CD4-positive, alpha-beta T cell (primary cell): ENCODE measurements around the gene REXO2. TPM values are rescaled to one million over a fixed set of nuclear protein-coding genes. Genes with fewer than 3 reads are reported as not detected.

Source experiments
- ATAC-seq: fragments of 200-7000 bp; cut with Tn5 transposase; one replicate; pipeline ENCODE4 v1.10.0; 2022; ENCODE audit warnings: mild to moderate bottlenecking; ENCODE audit not compliant: poor library complexity
- CTCF ChIA-PET: fragments of 350-600 bp; sonication (Branson Sonifier 250); formaldehyde crosslinking; loops from one replicate; lab custom pipeline; 2021; ENCODE audit warnings: antibody characterized with exemption, inconsistent platforms; lab: Charles Lee
- POLR2A ChIA-PET: fragments of 350-600 bp; sonication (Branson Sonifier 250); formaldehyde crosslinking; loops from one replicate; lab custom pipeline; 2021; ENCODE audit warnings: antibody characterized with exemption, inconsistent platforms; lab: Charles Lee
- DNase-seq, 14 experiments: peaks; one replicate each; pipeline ENCODE4 v3.0.0-alpha.2; 2013 to 2020; ENCODE audit warnings: mixed read lengths in 2 of 14
- H3K27ac ChIP-seq, 2 donors: one replicate each; pipeline versions ENCODE4 v1.5.1 to v1.7.0; 2013; ENCODE audit warnings: low read length in 2 of 2, low read depth in 1 of 2, mild to moderate bottlenecking in 1 of 2
- H3K27me3 ChIP-seq, 2 experiments: 1 replicate in 1 of 2; 2 replicates in 1 of 2; pipeline versions ENCODE4 v1.6.1 to v1.7.0; 2013; ENCODE audit warnings: low read length in 2 of 2, control low read depth in 1 of 2, mild to moderate bottlenecking in 1 of 2, moderate library complexity in 1 of 2; ENCODE audit not compliant: insufficient read depth in 2 of 2, control insufficient read depth in 1 of 2
- H3K36me3 ChIP-seq: one replicate; pipeline ENCODE4 v1.6.1; 2013; ENCODE audit warnings: low read length, control low read depth; ENCODE audit not compliant: insufficient read depth
- H3K4me1 ChIP-seq: one replicate; pipeline ENCODE4 v1.6.1; 2013; ENCODE audit warnings: low read length, control low read depth; ENCODE audit not compliant: insufficient read depth
- H3K4me3 ChIP-seq: one replicate; pipeline ENCODE4 v1.5.1; 2013; ENCODE audit warnings: mild to moderate bottlenecking, low read length, moderate library complexity
- H3K9me3 ChIP-seq, 2 experiments: 1 replicate in 1 of 2; 2 replicates in 1 of 2; pipeline versions ENCODE4 v1.6.1 to v1.7.0; 2013; ENCODE audit warnings: low read length in 2 of 2, mild to moderate bottlenecking in 2 of 2, control low read depth in 1 of 2, moderate library complexity in 1 of 2; ENCODE audit not compliant: control insufficient read depth in 1 of 2, insufficient read depth in 1 of 2
- H3K27ac Mint-ChIP-seq: one replicate; pipeline ENCODE4 v1.8.0; 2020; ENCODE audit warnings: mixed read lengths
- H3K27me3 Mint-ChIP-seq: one replicate; pipeline ENCODE4 v1.8.0; 2021; ENCODE audit warnings: mixed read lengths
- H3K36me3 Mint-ChIP-seq: one replicate; pipeline ENCODE4 v1.8.0; 2021; ENCODE audit warnings: low read depth, mixed read lengths
- H3K4me1 Mint-ChIP-seq: one replicate; pipeline ENCODE4 v1.8.0; 2021; ENCODE audit warnings: low read depth, mixed read lengths
- H3K4me3 Mint-ChIP-seq: one replicate; pipeline ENCODE4 v1.8.0; 2020; ENCODE audit warnings: mild to moderate bottlenecking, mixed read lengths
- H3K9me3 Mint-ChIP-seq: one replicate; pipeline ENCODE4 v1.8.0; 2020; ENCODE audit warnings: mixed read lengths
- CTCF ChIP-seq: fragments of 200-600 bp; IDR thresholded peaks from one replicate; pipeline ENCODE4 v1.8.0; 2022; ENCODE audit warnings: antibody characterized with exemption, mild to moderate bottlenecking
- intact Hi-C, 2 experiments: fragments of 100-400 bp; cut with DNase I in 1 of 2; cut with micrococcal nuclease in 1 of 2; formaldehyde crosslinking; loops; one replicate each; pipeline versions ENCODE4 v1.15.1 to v1.9.0; 2023 to 2025; cut with DNase I, micrococcal nuclease
- total RNA-seq, 174 experiments: library from RNA in 2 of 174; stranded (reverse) in 2 of 174; gene quantifications; one replicate each; pipeline ENCODE4 v1.2.3 and lab custom pipeline; 2021 to 2026

Gene REXO2
- total RNA-seq, 2 experiments from 2014 or later: 17.3 to 20.6 TPM

GRCh38 chr11:114499756-114500155, 60.5 kb downstream of the REXO2 start:
- Histone ChIP-seq H3K27me3 (peaks cover 0 to 8% of the 10 kb centered on the region in 2 experiments), H3K9me3 (peaks cover 0 to 8% of the 10 kb centered on the region in 2 experiments), H3K27ac (no peak overlapping the region), H3K36me3 (no peaks in the 10 kb centered on the region), H3K4me1 (no peaks in the 10 kb centered on the region), H3K4me3 (no peak overlapping the region)
- ATAC-seq (no peak), DNase-seq (no peak)
- H3K4me1 Mint-ChIP-seq: no peaks in the 10 kb centered on the region
- no peak for TF ChIP-seq CTCF
- H3K9me3 Mint-ChIP-seq: no peaks in the 10 kb centered on the region
- H3K4me3 Mint-ChIP-seq: no peak overlapping the region
- H3K27me3 Mint-ChIP-seq: peaks cover 10% of the 10 kb centered on the region
- ChIA-PET CTCF (no interaction called here), POLR2A (no interaction called here)
- H3K27ac Mint-ChIP-seq: no peak overlapping the region
- intact Hi-C loops: no loop called here
- H3K36me3 Mint-ChIP-seq: no peaks in the 10 kb centered on the region

Other genes starting within 250 kb of the REXO2 start
- gene NNMT, start 143.1 kb upstream of the REXO2 start, total RNA-seq: not detected
- gene C11orf71, start 39.0 kb upstream of the REXO2 start, total RNA-seq: 1 to 10 TPM; 6.1 to 7.6 TPM
- gene RBM7, start 38.8 kb upstream of the REXO2 start, total RNA-seq: 10 to 100 TPM; 76.1 to 81.9 TPM
- not detected for gene NXPE1, start 120.4 kb downstream of the REXO2 start, total RNA-seq
- gene NXPE4, start 156.3 kb downstream of the REXO2 start, total RNA-seq: not detected
- not detected for gene NXPE2, start 239.1 kb downstream of the REXO2 start, total RNA-seq